ENCODE data around the gene CLNK. TPM values are rescaled to one million over a fixed set of nuclear protein-coding genes. Genes with fewer than 3 reads are reported as not detected.

CLNK gene
- total and polyA plus RNA-seq, 5 donors from 2014 or later, result 0.67 to 4.5 (median 2.5) TPM

DNA sequence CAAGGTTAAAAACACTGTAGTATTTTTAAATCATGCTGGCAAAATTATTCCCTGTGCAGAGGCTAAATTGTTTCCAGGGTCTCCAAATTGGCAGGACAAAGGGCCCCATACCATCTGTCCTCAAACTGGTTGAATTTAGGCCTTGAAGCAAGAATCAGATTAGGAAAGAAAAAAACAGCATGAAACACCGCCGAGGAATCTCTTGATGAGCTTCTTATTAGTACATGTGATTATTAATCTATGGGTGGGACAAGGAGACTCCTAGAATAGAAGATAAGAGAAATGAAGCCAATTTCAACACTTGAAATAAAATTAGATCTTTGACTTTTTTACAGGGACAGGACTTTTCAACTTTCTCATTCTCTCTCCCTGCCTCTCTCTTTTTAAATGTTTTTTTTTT lies 7.1 kb upstream of the CLNK start:
- ATAC-seq (ENCODE audit: low read depth in 2 of 2), result no peak

GRCh38 chr4:10690185-10690907 lies 5.8 kb upstream of the CLNK start:
- no peaks in the 10 kb centered on the region for H3K9me3 ChIP-seq (ENCODE audit: control insufficient read depth in 2 of 2, low read length in 2 of 2)
- DNase-seq (no peak), ATAC-seq (ENCODE audit: low read depth in 2 of 2) (no peak)
- no peaks in the 10 kb centered on the region for H3K27me3 Mint-ChIP-seq
- H3K4me1 ChIP-seq (ENCODE audit: control insufficient read depth, insufficient read depth, low read length, poor library complexity, severe bottlenecking), result no peaks in the 10 kb centered on the region
- no peak overlapping the region for H3K27ac ChIP-seq (ENCODE audit: insufficient read depth, low read length, poor library complexity, severe bottlenecking)
- no peak overlapping the region for H3K27ac Mint-ChIP-seq
- no peaks in the 10 kb centered on the region for H3K27me3 ChIP-seq (ENCODE audit: control insufficient read depth, insufficient read depth, low read length)
- peaks cover 0 to 16% (median 4%) of the 10 kb centered on the region in 4 donors for H3K4me1 Mint-ChIP-seq
- H3K4me3 ChIP-seq (ENCODE audit: low read depth, low read length), result no peak overlapping the region
- H3K36me3 ChIP-seq (ENCODE audit: control insufficient read depth, insufficient read depth, low read length), result no peaks in the 10 kb centered on the region
- H3K9me3 Mint-ChIP-seq, result no peaks in the 10 kb centered on the region
- H3K4me3 Mint-ChIP-seq, result no peak overlapping the region
- H3K36me3 Mint-ChIP-seq, result no peaks in the 10 kb centered on the region

More for the DNA sequence above, 7.1 kb upstream of the CLNK start:
- Mint-ChIP-seq H3K27ac (no peak overlapping the region), H3K9me3 (no peaks in the 10 kb centered on the region), H3K4me3 (no peak overlapping the region), H3K4me1 (peaks cover 0 to 14% (median 4%) of the 10 kb centered on the region in 4 donors), H3K36me3 (no peaks in the 10 kb centered on the region), H3K27me3 (no peaks in the 10 kb centered on the region)
- Histone ChIP-seq H3K36me3 (ENCODE audit: control insufficient read depth, insufficient read depth, low read length) (no peaks in the 10 kb centered on the region), H3K4me3 (ENCODE audit: low read depth, low read length) (no peak overlapping the region), H3K9me3 (ENCODE audit: control insufficient read depth in 2 of 2, low read length in 2 of 2) (no peaks in the 10 kb centered on the region), H3K27ac (ENCODE audit: insufficient read depth, low read length, poor library complexity, severe bottlenecking) (no peak overlapping the region), H3K4me1 (ENCODE audit: control insufficient read depth, insufficient read depth, low read length, poor library complexity, severe bottlenecking) (no peaks in the 10 kb centered on the region), H3K27me3 (ENCODE audit: control insufficient read depth, insufficient read depth, low read length) (no peaks in the 10 kb centered on the region)
- DNase-seq, result no peak

DNA sequence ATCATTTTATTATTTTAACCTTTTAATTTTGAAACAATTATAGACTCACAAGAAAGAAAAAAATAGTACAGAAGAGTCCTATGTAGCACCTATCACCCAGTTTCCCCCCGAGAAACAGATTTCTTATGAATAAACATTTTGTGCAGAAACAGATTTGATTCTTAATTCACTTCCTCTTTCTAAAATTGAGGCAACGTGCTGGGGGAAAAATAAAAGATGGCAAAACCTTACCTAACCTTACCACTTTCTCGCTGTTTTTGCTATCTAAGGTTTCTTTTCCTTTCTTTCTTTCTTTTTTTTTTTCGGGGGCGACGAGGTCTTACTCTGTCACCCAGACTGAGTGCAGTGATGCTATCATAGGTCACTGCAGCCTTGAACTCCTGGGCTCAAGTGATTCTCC lies 4.3 kb upstream of the CLNK start:
- ATAC-seq (ENCODE audit: low read depth in 2 of 2) (no peak), DNase-seq (no peak)
- H3K4me3 ChIP-seq (ENCODE audit: low read depth, low read length), result no peak overlapping the region
- Mint-ChIP-seq H3K9me3 (no peaks in the 10 kb centered on the region), H3K4me3 (no peak overlapping the region), H3K27ac (peak overlapping the region in 1 of 3 donors; percentile 31), H3K4me1 (peaks cover 0 to 23% (median 8%) of the 10 kb centered on the region in 4 donors), H3K27me3 (no peaks in the 10 kb centered on the region), H3K36me3 (no peaks in the 10 kb centered on the region)
- no peaks in the 10 kb centered on the region for H3K4me1 ChIP-seq (ENCODE audit: control insufficient read depth, insufficient read depth, low read length, poor library complexity, severe bottlenecking)
- no peaks in the 10 kb centered on the region for H3K36me3 ChIP-seq (ENCODE audit: control insufficient read depth, insufficient read depth, low read length)
- no peaks in the 10 kb centered on the region for H3K27me3 ChIP-seq (ENCODE audit: control insufficient read depth, insufficient read depth, low read length)
- no peak overlapping the region for H3K27ac ChIP-seq (ENCODE audit: insufficient read depth, low read length, poor library complexity, severe bottlenecking)
- H3K9me3 ChIP-seq (ENCODE audit: control insufficient read depth in 2 of 2, low read length in 2 of 2), result no peaks in the 10 kb centered on the region

GRCh38 chr4:10688022-10688421 lies 3.5 kb upstream of the CLNK start:
- H3K27me3 Mint-ChIP-seq, result no peaks in the 10 kb centered on the region
- H3K4me3 ChIP-seq (ENCODE audit: low read depth, low read length), result no peak overlapping the region
- no peaks in the 10 kb centered on the region for H3K4me1 ChIP-seq (ENCODE audit: control insufficient read depth, insufficient read depth, low read length, poor library complexity, severe bottlenecking)
- no peaks in the 10 kb centered on the region for H3K9me3 ChIP-seq (ENCODE audit: control insufficient read depth in 2 of 2, low read length in 2 of 2)
- H3K36me3 ChIP-seq (ENCODE audit: control insufficient read depth, insufficient read depth, low read length), result no peaks in the 10 kb centered on the region
- no peak overlapping the region for H3K4me3 Mint-ChIP-seq
- H3K27ac Mint-ChIP-seq, result no peak overlapping the region
- DNase-seq (no peak), ATAC-seq (ENCODE audit: low read depth in 2 of 2) (no peak)
- H3K27me3 ChIP-seq (ENCODE audit: control insufficient read depth, insufficient read depth, low read length), result no peaks in the 10 kb centered on the region
- no peak overlapping the region for H3K27ac ChIP-seq (ENCODE audit: insufficient read depth, low read length, poor library complexity, severe bottlenecking)
- H3K4me1 Mint-ChIP-seq, result peaks cover 0 to 23% (median 8%) of the 10 kb centered on the region in 4 donors
- no peaks in the 10 kb centered on the region for H3K36me3 Mint-ChIP-seq
- no peaks in the 10 kb centered on the region for H3K9me3 Mint-ChIP-seq

DNA sequence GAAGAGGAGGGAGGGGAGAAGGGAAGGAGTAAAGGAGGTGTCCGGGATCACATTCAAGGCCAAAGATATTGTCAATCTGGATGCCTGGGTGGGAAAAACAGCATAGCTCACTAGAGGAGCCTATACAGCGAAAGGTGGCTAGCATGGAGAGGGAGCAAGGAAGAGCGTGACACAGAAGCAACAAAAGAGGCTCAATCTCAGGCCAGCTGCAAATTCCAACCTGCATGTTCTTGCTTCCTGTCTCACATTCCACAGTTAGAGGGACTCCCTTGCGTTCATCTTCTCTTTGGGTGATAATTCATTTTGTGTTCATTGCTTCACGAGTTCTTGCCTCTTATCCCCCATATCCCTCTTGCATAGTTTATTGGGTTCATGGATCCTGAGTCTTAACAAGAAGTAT lies 3.0 kb upstream of the CLNK start:
- Histone ChIP-seq H3K27me3 (ENCODE audit: control insufficient read depth, insufficient read depth, low read length) (no peaks in the 10 kb centered on the region), H3K9me3 (ENCODE audit: control insufficient read depth in 2 of 2, low read length in 2 of 2) (no peaks in the 10 kb centered on the region), H3K4me1 (ENCODE audit: control insufficient read depth, insufficient read depth, low read length, poor library complexity, severe bottlenecking) (no peaks in the 10 kb centered on the region), H3K27ac (ENCODE audit: insufficient read depth, low read length, poor library complexity, severe bottlenecking) (no peak overlapping the region), H3K36me3 (ENCODE audit: control insufficient read depth, insufficient read depth, low read length) (no peaks in the 10 kb centered on the region), H3K4me3 (ENCODE audit: low read depth, low read length) (no peak overlapping the region)
- H3K4me1 Mint-ChIP-seq, result peaks cover 0 to 23% (median 8%) of the 10 kb centered on the region in 4 donors
- DNase-seq (no peak), ATAC-seq (ENCODE audit: low read depth in 2 of 2) (no peak)
- peak overlapping the region in 1 of 3 donors; percentile 0 for H3K27ac Mint-ChIP-seq
- no peaks in the 10 kb centered on the region for H3K27me3 Mint-ChIP-seq
- no peak overlapping the region for H3K4me3 Mint-ChIP-seq
- peaks cover 0 to 1% (median 0%) of the 10 kb centered on the region in 7 donors for H3K9me3 Mint-ChIP-seq
- no peaks in the 10 kb centered on the region for H3K36me3 Mint-ChIP-seq

DNA sequence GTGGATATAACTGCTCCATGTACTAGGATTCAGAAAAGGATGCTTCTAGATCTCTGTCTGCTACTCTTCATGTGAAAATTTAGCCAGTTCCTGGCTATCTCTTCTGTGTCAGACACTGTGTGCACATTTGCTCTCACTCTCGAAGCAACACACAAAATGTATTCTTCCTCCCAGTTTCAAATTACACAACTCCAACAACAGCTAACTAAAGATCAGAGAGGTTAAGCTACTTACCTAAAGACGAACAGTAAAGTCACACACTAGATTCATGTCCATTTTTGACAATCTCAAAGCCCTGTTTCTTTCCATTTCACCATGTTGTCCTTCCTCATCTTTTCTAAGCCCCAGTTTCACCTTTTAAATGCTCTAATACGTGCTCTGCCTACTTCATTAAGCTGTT lies 2.2 kb downstream of the CLNK start:
- no peak overlapping the region for H3K27ac Mint-ChIP-seq
- H3K9me3 Mint-ChIP-seq, result peaks cover 0 to 6% (median 2%) of the 10 kb centered on the region in 7 donors
- no peaks in the 10 kb centered on the region for H3K36me3 Mint-ChIP-seq
- Histone ChIP-seq H3K27me3 (ENCODE audit: control insufficient read depth, insufficient read depth, low read length) (no peaks in the 10 kb centered on the region), H3K4me3 (ENCODE audit: low read depth, low read length) (no peak overlapping the region), H3K27ac (ENCODE audit: insufficient read depth, low read length, poor library complexity, severe bottlenecking) (no peak overlapping the region), H3K4me1 (ENCODE audit: control insufficient read depth, insufficient read depth, low read length, poor library complexity, severe bottlenecking) (no peaks in the 10 kb centered on the region), H3K36me3 (ENCODE audit: control insufficient read depth, insufficient read depth, low read length) (no peaks in the 10 kb centered on the region), H3K9me3 (ENCODE audit: control insufficient read depth in 2 of 2, low read length in 2 of 2) (no peaks in the 10 kb centered on the region)
- no peaks in the 10 kb centered on the region for H3K27me3 Mint-ChIP-seq
- DNase-seq (no peak), ATAC-seq (ENCODE audit: low read depth in 2 of 2) (no peak)
- H3K4me1 Mint-ChIP-seq, result peaks cover 0 to 23% (median 12%) of the 10 kb centered on the region in 4 donors
- no peak overlapping the region for H3K4me3 Mint-ChIP-seq

DNA sequence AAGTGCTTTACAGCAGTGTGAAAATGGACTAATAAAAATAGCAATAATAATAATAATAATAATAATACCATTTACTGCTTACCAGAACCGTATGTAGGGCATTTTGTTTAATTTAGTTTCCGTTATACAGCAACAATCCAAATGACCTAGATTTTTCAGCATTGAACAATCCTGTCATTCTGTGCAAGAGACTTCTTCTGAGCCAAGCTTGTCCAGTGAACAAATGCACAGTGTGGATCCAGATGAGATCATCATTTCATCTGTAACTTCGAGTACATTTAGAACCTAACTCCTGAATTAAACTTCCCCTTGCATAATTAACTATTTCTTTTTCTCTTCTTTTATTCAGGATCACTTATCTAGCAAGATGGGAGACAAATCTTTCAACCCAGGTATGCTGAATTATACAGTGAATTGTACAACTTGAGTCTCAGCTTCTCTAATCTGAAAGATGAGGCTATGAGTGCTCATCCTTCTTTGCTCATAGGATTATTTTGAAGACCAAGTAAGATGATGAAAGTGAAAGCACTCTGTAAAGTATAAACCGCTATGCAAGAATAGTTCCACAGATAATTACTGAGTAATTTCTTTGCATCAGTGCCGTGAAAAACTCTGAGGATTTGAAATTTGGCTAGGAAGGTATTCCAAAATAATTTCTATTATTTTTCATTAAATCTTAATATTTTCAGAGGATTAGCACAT lies 6.6 kb downstream of the CLNK start:
- ATAC-seq (ENCODE audit: low read depth in 2 of 2) (no peak), DNase-seq (no peak)
- Histone ChIP-seq H3K4me3 (ENCODE audit: low read depth, low read length) (no peak overlapping the region), H3K27ac (ENCODE audit: insufficient read depth, low read length, poor library complexity, severe bottlenecking) (no peak overlapping the region), H3K36me3 (ENCODE audit: control insufficient read depth, insufficient read depth, low read length) (no peaks in the 10 kb centered on the region), H3K9me3 (ENCODE audit: control insufficient read depth in 2 of 2, low read length in 2 of 2) (peaks cover 0 to 2% of the 10 kb centered on the region in 2 experiments), H3K4me1 (ENCODE audit: control insufficient read depth, insufficient read depth, low read length, poor library complexity, severe bottlenecking) (no peaks in the 10 kb centered on the region), H3K27me3 (ENCODE audit: control insufficient read depth, insufficient read depth, low read length) (no peaks in the 10 kb centered on the region)
- Mint-ChIP-seq H3K4me3 (peak overlapping the region in 2 of 4 donors; percentile 53 to 56), H3K36me3 (no peaks in the 10 kb centered on the region), H3K27ac (peak overlapping the region in 1 of 3 donors; percentile 59), H3K9me3 (peaks cover 0 to 13% (median 2%) of the 10 kb centered on the region in 7 donors), H3K27me3 (no peaks in the 10 kb centered on the region), H3K4me1 (peaks cover 11 to 41% (median 14%) of the 10 kb centered on the region in 4 donors)
